DOHH2 (cell line): ENCODE measurements around the gene NELFCD.

Experiments
- H3F3A ChIP-seq: fragments of 200-600 bp; sonication (generic), shearing (Covaris generic); 2 replicates; pipeline ENCODE4 v1.6.0; 2016; ENCODE audit warnings: antibody characterized with exemption, mild to moderate bottlenecking; ENCODE audit not compliant: control insufficient read depth, insufficient read depth
- H3K27ac ChIP-seq: fragments of 200-600 bp; sonication (generic); 2 replicates; pipeline ENCODE4 v1.5.1; 2014; ENCODE audit warnings: low read depth, mild to moderate bottlenecking, low read length, moderate library complexity
- H3K27me3 ChIP-seq: fragments of 200-600 bp; sonication (generic); 2 replicates; pipeline ENCODE4 v1.6.1; 2014; ENCODE audit warnings: mild to moderate bottlenecking, low read length, mixed read lengths; ENCODE audit not compliant: control insufficient read depth
- H3K36me3 ChIP-seq: fragments of 200-600 bp; sonication (generic); 2 replicates; pipeline ENCODE4 v1.6.1; 2014; ENCODE audit warnings: mild to moderate bottlenecking, low read length, moderate library complexity, mixed read lengths; ENCODE audit not compliant: control insufficient read depth
- H3K4me1 ChIP-seq: fragments of 200-600 bp; sonication (generic); 2 replicates; pipeline ENCODE4 v1.6.1; 2014; ENCODE audit warnings: mild to moderate bottlenecking, low read length, mixed read lengths; ENCODE audit not compliant: control insufficient read depth
- H3K4me2 ChIP-seq: fragments of 200-600 bp; sonication (generic); 2 replicates; pipeline ENCODE4 v1.6.0; 2014; ENCODE audit warnings: mild to moderate bottlenecking, low read length, moderate library complexity
- H3K4me3 ChIP-seq: fragments of 200-600 bp; sonication (generic); 2 replicates; pipeline ENCODE4 v1.5.1; 2014; ENCODE audit warnings: mild to moderate bottlenecking, low read length, mixed read lengths
- H3K79me2 ChIP-seq: fragments of 200-600 bp; sonication (generic); 2 replicates; pipeline ENCODE4 v1.6.1; 2014; ENCODE audit warnings: mild to moderate bottlenecking, low read length, mixed read lengths; ENCODE audit not compliant: control insufficient read depth
- H3K9me2 ChIP-seq: fragments of 200-600 bp; sonication (generic); replicated peaks from 2 replicates; pipeline ENCODE4 v1.6.1; 2014; ENCODE audit warnings: mild to moderate bottlenecking, low read length, mixed read lengths; ENCODE audit not compliant: control insufficient read depth
- H3K9me3 ChIP-seq: fragments of 200-600 bp; sonication (generic); 2 replicates; pipeline ENCODE4 v1.6.1; 2014; ENCODE audit warnings: antibody characterized with exemption, low read length, mixed read lengths; ENCODE audit not compliant: control insufficient read depth, insufficient read depth
- H4K20me1 ChIP-seq: fragments of 200-600 bp; sonication (generic); 2 replicates; pipeline ENCODE4 v1.6.0; 2014; ENCODE audit warnings: low read depth, mild to moderate bottlenecking, antibody characterized with exemption, low read length, moderate library complexity; ENCODE audit not compliant: control insufficient read depth, insufficient read depth
- EZH2phosphoT487 ChIP-seq: fragments of 200-600 bp; sonication (generic); IDR thresholded peaks from 2 replicates; pipeline ENCODE4 v1.6.1; 2017; ENCODE audit warnings: borderline replicate concordance, mild to moderate bottlenecking, antibody characterized with exemption, low read length, moderate library complexity, mixed read lengths
- TF ChIP-seq, protein P1 (sequence below): fragments of 200-600 bp; sonication (generic); IDR thresholded peaks from one replicate; pipeline ENCODE4 v1.5.1; 2014; ENCODE audit warnings: antibody characterized with exemption, mild to moderate bottlenecking, low read depth, low read length; ENCODE audit not compliant: poor library complexity, severe bottlenecking

Gene NELFCD

GRCh38 chr20:59003836-59004492 is 22.9 kb downstream of the NELFCD start:
- TF ChIP-seq, protein P1, sequence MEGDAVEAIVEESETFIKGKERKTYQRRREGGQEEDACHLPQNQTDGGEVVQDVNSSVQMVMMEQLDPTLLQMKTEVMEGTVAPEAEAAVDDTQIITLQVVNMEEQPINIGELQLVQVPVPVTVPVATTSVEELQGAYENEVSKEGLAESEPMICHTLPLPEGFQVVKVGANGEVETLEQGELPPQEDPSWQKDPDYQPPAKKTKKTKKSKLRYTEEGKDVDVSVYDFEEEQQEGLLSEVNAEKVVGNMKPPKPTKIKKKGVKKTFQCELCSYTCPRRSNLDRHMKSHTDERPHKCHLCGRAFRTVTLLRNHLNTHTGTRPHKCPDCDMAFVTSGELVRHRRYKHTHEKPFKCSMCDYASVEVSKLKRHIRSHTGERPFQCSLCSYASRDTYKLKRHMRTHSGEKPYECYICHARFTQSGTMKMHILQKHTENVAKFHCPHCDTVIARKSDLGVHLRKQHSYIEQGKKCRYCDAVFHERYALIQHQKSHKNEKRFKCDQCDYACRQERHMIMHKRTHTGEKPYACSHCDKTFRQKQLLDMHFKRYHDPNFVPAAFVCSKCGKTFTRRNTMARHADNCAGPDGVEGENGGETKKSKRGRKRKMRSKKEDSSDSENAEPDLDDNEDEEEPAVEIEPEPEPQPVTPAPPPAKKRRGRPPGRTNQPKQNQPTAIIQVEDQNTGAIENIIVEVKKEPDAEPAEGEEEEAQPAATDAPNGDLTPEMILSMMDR: no peak
- no peak for TF ChIP-seq EZH2phosphoT487
- Histone ChIP-seq H3K9me3 (no peaks in the 10 kb centered on the region), H3K36me3 (peaks cover 64% of the 10 kb centered on the region), H3K27me3 (no peaks in the 10 kb centered on the region), H3K27ac (peak overlapping the region; percentile 88), H3F3A (peaks cover 9% of the 10 kb centered on the region), H4K20me1 (peaks cover 16% of the 10 kb centered on the region; the same call in 1 of the 2 replicates), H3K79me2 (peaks cover 58% of the 10 kb centered on the region), H3K4me1 (peaks cover 48% of the 10 kb centered on the region), H3K4me2 (peak overlapping the region; percentile 91), H3K9me2 (no peaks in the 10 kb centered on the region), H3K4me3 (peak overlapping the region; percentile 84)

- Histone ChIP-seq H3K79me2 (peaks cover 58% of the 10 kb centered on the region), H3K36me3 (peaks cover 59% of the 10 kb centered on the region), H4K20me1 (peaks cover 16% of the 10 kb centered on the region; the same call in 1 of the 2 replicates), H3K4me3 (peak overlapping the region; percentile 84), H3K9me3 (no peaks in the 10 kb centered on the region), H3K4me2 (peak overlapping the region; percentile 91), H3K9me2 (no peaks in the 10 kb centered on the region), H3K4me1 (peaks cover 51% of the 10 kb centered on the region), H3K27ac (peak overlapping the region; percentile 88), H3F3A (peaks cover 9% of the 10 kb centered on the region), H3K27me3 (no peaks in the 10 kb centered on the region)
- no peak for TF ChIP-seq EZH2phosphoT487
- TF ChIP-seq, protein P1: no peak
Measured at GRCh38 chr20:59004493-59004762, 23.4 kb downstream of the NELFCD start.

DNA sequence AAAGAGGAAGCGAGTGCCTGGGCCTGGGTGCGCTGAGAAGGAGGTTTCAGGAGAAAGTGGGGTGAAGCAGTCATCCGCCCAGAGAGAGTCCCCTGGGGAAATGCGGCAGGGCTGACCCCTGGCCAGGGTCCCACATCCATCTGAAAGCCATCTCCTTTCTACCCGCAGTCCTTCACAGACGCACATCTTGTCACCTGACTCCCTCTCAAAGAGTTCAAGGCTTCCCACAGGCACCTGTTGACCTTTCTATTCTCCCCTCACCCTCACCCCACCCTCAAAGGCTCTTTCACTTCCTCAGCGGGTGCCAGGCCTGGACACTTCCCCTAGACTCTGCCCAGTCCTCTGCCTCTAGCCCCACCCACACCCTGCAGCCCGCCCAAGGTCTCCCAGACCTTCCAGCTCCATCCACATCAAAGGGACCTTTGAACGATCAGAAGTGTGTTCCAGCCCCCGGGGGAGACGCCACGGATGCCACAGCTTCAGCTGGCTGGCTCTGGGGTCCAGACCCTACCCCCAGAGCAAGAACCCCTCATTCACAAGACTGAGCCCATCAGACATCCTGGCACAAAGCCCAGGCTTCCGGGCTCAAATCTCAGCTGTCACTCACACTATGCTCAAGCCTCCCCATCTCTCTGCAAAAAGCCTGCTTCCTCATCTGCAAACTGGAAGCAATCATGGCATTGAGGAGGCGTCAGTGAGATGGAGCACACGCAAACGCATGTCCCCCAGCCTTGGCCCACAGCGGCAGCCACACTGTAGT is 23.9 kb downstream of the NELFCD start:
- H3K4me2 ChIP-seq: peak overlapping the region; percentile 91
- peak overlapping the region; percentile 88 for H3K27ac ChIP-seq
- peak overlapping the region; percentile 84 for H3K4me3 ChIP-seq

More for the DNA sequence above, 23.9 kb downstream of the NELFCD start:
- no peak for TF ChIP-seq EZH2phosphoT487
- TF ChIP-seq, protein P1: no peak
- Histone ChIP-seq H3K9me3 (no peaks in the 10 kb centered on the region), H3K4me1 (peaks cover 55% of the 10 kb centered on the region), H3K27me3 (no peaks in the 10 kb centered on the region), H4K20me1 (peaks cover 16% of the 10 kb centered on the region; the same call in 1 of the 2 replicates), H3K36me3 (peaks cover 57% of the 10 kb centered on the region), H3K79me2 (peaks cover 58% of the 10 kb centered on the region), H3K9me2 (no peaks in the 10 kb centered on the region), H3F3A (peaks cover 9% of the 10 kb centered on the region)
